A673 (cell line): Measurements from ENCODE around the gene TRIM25. TPM values are rescaled to one million over a fixed set of nuclear protein-coding genes. Genes with fewer than 3 reads are reported as not detected.

ENCODE experiments used
- BruUV-seq: library from RNA; stranded (reverse); fragments of 400-500 nt; replicated peaks from 2 replicates; lab custom pipeline; 2021; lab: Mats Ljungman, UMichigan
- CTCF ChIA-PET: fragments of 300-600 bp; sonication (Branson Sonifier 250); formaldehyde crosslinking; loops from one replicate; lab custom pipeline; 2022; ENCODE audit warnings: antibody characterized with exemption; lab: Charles Lee
- POLR2A ChIA-PET: fragments of 300-600 bp; sonication (Branson Sonifier 250); formaldehyde crosslinking; loops from one replicate; lab custom pipeline; 2022; ENCODE audit warnings: antibody characterized with exemption; ENCODE audit not compliant: low non-redundant PET; lab: Charles Lee
- DNase-seq: peaks from one replicate; pipeline ENCODE4 v3.0.0-alpha.2; 2015; ENCODE audit warnings: low spot score
- H3K27ac ChIP-seq: fragments of 200-600 bp; sonication (generic); 2 replicates; pipeline ENCODE4 v1.5.1; 2016; ENCODE audit warnings: mixed run types, low read depth, mild to moderate bottlenecking, mixed read lengths, antibody characterized with exemption, low read length; ENCODE audit not compliant: poor library complexity, severe bottlenecking
- H3K27me3 ChIP-seq: fragments of 200-600 bp; sonication (generic); replicated peaks from 2 replicates; pipeline ENCODE4 v1.6.1; 2017; ENCODE audit warnings: mixed run types, low read depth, mild to moderate bottlenecking, mixed read lengths, antibody characterized with exemption, low read length; ENCODE audit not compliant: insufficient read depth, poor library complexity
- H3K36me3 ChIP-seq: fragments of 200-600 bp; sonication (generic); 2 replicates; pipeline ENCODE4 v1.6.1; 2016; ENCODE audit warnings: mixed run types, mild to moderate bottlenecking, mixed read lengths, antibody characterized with exemption, low read length; ENCODE audit not compliant: insufficient read depth, poor library complexity, severe bottlenecking
- H3K4me1 ChIP-seq: fragments of 200-600 bp; sonication (generic); 2 replicates; pipeline ENCODE4 v1.6.1; 2017; ENCODE audit warnings: mixed run types, mild to moderate bottlenecking, mixed read lengths, antibody characterized with exemption, low read length; ENCODE audit not compliant: insufficient read depth, poor library complexity, severe bottlenecking
- H3K4me3 ChIP-seq: fragments of 200-600 bp; sonication (generic); 2 replicates; pipeline ENCODE4 v1.5.1; 2016; ENCODE audit warnings: low read depth, mixed run types, mild to moderate bottlenecking, mixed read lengths, low read length; ENCODE audit not compliant: poor library complexity, severe bottlenecking
- H3K9me3 ChIP-seq: fragments of 200-600 bp; sonication (generic); 2 replicates; pipeline ENCODE4 v1.6.1; 2016; ENCODE audit warnings: mixed run types, low read depth, mild to moderate bottlenecking, mixed read lengths, antibody characterized with exemption, low read length; ENCODE audit not compliant: poor library complexity, severe bottlenecking
- EZH2 ChIP-seq: fragments of 200-600 bp; sonication (generic); IDR thresholded peaks from 2 replicates; pipeline ENCODE4 v1.6.1; 2017; ENCODE audit warnings: borderline replicate concordance, low read depth, mild to moderate bottlenecking, mixed read lengths, antibody characterized with exemption, low read length; ENCODE audit not compliant: poor library complexity, severe bottlenecking
- intact Hi-C: fragments of 100-400 bp; cut with micrococcal nuclease; formaldehyde crosslinking; loops from one replicate; pipeline ENCODE4 v1.10.0; 2022; ENCODE audit not compliant: unreplicated experiment
- total RNA-seq: library from RNA; stranded (reverse); gene quantifications from 2 replicates; pipeline ENCODE4 v1.2.3, GENCODE V29; 2021
- TF ChIP-seq, protein P1 (sequence below): fragments of 300-800, 200-600 bp; sonication (generic); conservative IDR thresholded peaks from 2 replicates; pipeline ENCODE4 v1.5.1; 2017; ENCODE audit warnings: low read depth, mild to moderate bottlenecking, antibody characterized with exemption, low read length, moderate library complexity, mixed read lengths

Gene TRIM25
- total RNA-seq, 1 experiment from 2014 or later = 58.0 TPM

DNA sequence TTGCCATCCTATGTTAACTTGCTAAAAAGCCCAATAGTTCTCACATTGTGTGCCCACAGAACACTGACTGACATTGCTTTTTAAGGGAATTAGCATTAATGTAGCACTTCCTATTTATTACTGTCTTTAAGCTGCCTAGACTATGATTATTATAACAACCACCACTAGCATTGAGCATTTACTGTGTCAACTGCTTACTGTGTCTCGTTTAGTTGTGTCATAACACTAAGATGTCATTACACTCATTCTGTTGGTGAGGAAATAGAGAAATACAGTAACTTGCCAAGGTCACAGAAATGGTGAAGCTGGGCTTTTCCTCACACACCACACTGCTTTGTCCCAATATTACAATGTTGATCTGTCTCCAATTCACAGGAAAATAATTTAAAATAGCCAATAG is 30.2 kb downstream of the TRIM25 start:
- intact Hi-C loops = no loop called here
- Histone ChIP-seq H3K27me3 (no peaks in the 10 kb centered on the region), H3K36me3 (no peaks in the 10 kb centered on the region), H3K27ac (no peak overlapping the region), H3K4me3 (no peak overlapping the region), H3K4me1 (no peaks in the 10 kb centered on the region), H3K9me3 (peaks cover 10% of the 10 kb centered on the region)
- ChIA-PET POLR2A (no interaction called here), CTCF (no interaction called here)
- TF ChIP-seq EZH2 = no peak
- TF ChIP-seq, protein P1, sequence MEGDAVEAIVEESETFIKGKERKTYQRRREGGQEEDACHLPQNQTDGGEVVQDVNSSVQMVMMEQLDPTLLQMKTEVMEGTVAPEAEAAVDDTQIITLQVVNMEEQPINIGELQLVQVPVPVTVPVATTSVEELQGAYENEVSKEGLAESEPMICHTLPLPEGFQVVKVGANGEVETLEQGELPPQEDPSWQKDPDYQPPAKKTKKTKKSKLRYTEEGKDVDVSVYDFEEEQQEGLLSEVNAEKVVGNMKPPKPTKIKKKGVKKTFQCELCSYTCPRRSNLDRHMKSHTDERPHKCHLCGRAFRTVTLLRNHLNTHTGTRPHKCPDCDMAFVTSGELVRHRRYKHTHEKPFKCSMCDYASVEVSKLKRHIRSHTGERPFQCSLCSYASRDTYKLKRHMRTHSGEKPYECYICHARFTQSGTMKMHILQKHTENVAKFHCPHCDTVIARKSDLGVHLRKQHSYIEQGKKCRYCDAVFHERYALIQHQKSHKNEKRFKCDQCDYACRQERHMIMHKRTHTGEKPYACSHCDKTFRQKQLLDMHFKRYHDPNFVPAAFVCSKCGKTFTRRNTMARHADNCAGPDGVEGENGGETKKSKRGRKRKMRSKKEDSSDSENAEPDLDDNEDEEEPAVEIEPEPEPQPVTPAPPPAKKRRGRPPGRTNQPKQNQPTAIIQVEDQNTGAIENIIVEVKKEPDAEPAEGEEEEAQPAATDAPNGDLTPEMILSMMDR = no peak
- no peak for DNase-seq
- no TSS peak for BruUV-seq

DNA sequence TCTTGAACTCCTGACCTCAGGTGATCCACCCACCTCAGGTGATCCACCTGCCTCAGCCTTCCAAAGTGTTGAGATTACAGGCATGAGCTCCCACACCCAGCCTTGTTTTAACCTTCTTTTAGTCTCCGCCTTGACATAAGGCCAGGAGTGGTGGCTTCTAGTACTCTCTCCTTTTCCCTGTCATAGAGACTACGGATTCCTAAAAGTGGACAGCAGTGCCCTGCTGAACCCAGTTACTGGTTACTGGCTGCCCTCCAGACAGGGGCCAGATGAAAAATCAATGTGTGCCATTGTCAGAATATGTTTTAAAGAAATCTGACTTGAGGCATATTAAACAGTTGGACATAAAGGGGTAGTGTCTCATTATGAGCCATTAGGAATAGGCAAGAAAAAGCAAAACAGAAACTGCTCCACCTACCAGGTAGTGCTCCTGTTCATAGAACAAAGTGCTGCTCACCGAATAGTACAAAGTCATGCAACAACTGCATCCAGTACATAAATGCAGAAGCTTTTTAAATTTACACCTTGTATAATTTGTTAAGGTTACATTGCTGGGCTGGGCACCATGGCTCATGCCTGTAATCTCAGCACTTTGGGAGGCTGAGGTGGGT is 32.1 kb downstream of the TRIM25 start:
- Histone ChIP-seq H3K4me1 (no peaks in the 10 kb centered on the region), H3K36me3 (no peaks in the 10 kb centered on the region), H3K9me3 (no peaks in the 10 kb centered on the region), H3K27ac (no peak overlapping the region), H3K27me3 (no peaks in the 10 kb centered on the region), H3K4me3 (no peak overlapping the region)
- ChIA-PET POLR2A (no interaction called here), CTCF (no interaction called here)
- no peak for DNase-seq
- intact Hi-C loops = no loop called here
- TF ChIP-seq, protein P1 = no peak
- TF ChIP-seq EZH2 = no peak
- no TSS peak for BruUV-seq

DNA sequence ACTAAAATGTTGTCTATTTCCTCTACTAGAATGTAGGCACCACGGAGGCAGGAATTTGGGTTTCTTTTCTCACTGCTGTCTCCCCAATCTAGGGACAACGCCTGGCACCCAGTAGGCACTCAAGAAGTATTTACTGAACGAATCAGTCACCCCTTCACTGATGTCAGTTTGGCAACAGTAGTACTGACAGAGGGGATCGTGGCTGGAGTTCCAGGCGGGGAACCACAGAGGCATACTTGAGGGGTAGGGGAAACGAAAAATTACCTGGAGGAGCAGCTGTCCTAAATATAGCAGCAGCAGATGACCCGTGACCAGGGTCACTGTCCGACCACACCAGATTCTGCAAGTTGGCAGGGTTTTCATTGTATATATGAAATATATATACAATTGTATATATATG is 33.3 kb downstream of the TRIM25 start:
- Histone ChIP-seq H3K4me3 (no peak overlapping the region), H3K9me3 (no peaks in the 10 kb centered on the region), H3K27ac (no peak overlapping the region), H3K4me1 (no peaks in the 10 kb centered on the region), H3K27me3 (no peaks in the 10 kb centered on the region), H3K36me3 (no peaks in the 10 kb centered on the region)
- TF ChIP-seq, protein P1 = no peak
- no peak for TF ChIP-seq EZH2
- CTCF ChIA-PET = no interaction called here
- POLR2A ChIA-PET = no interaction called here
- BruUV-seq = no TSS peak
- no peak for DNase-seq
- intact Hi-C loops = no loop called here
